GM12892 (cell line): ENCODE results near the gene TRPM3.

Experiments
- POLR2A ChIP-seq: IDR thresholded peaks from 2 replicates; pipeline ENCODE4 v1.6.1; 2011; ENCODE audit warnings: low read depth, low read length, control low read depth
- POLR2AphosphoS5 ChIP-seq: IDR thresholded peaks from 2 replicates; pipeline ENCODE4 v1.6.1; 2011; ENCODE audit warnings: low read depth, low read length, control low read depth

- no peak for TF ChIP-seq POLR2AphosphoS5
- no peak for TF ChIP-seq POLR2A
Observed at GRCh38 chr9:70901013-70901412, 220.4 kb downstream of the TRPM3 start.
